GM23338 (cell line): ENCODE results near the gene MARCHF2. TPM values are rescaled to one million over a fixed set of nuclear protein-coding genes. Genes with fewer than 3 reads are reported as not detected.

ENCODE experiments used
- ATAC-seq: fragments of 200-7000 bp; cut with Tn5 transposase; 3 replicates; pipeline ENCODE4 v1.9.1; 2020
- DNase-seq: peaks from one replicate; pipeline ENCODE4 v3.0.0-alpha.2; 2015; ENCODE audit warnings: low spot score
- H2AFZ ChIP-seq: fragments of 200-600 bp; sonication (generic); 2 replicates; pipeline ENCODE4 v1.8.0; 2016; ENCODE audit warnings: antibody characterized with exemption, mild to moderate bottlenecking, moderate library complexity
- H3F3A ChIP-seq: fragments of 200-600 bp; sonication (generic); replicated peaks from 2 replicates; pipeline ENCODE4 v1.8.0; 2017; ENCODE audit warnings: antibody characterized with exemption, mixed run types, low read depth
- H3K27ac ChIP-seq: fragments of 200-600 bp; sonication (generic); 2 replicates; pipeline ENCODE4 v1.6.1; 2016; ENCODE audit warnings: low read depth
- H3K27me3 ChIP-seq: fragments of 200-600 bp; sonication (generic); 2 replicates; pipeline ENCODE4 v1.8.0; 2016; ENCODE audit warnings: mild to moderate bottlenecking, mixed run types, moderate library complexity; ENCODE audit not compliant: insufficient read depth
- H3K36me3 ChIP-seq: fragments of 200-600 bp; sonication (generic); 2 replicates; pipeline ENCODE4 v1.8.0; 2016; ENCODE audit warnings: mild to moderate bottlenecking; ENCODE audit not compliant: insufficient read depth
- H3K4me1 ChIP-seq: fragments of 200-600 bp; sonication (generic); 2 replicates; pipeline ENCODE4 v1.8.0; 2016; ENCODE audit warnings: mild to moderate bottlenecking, moderate library complexity; ENCODE audit not compliant: insufficient read depth
- H3K4me2 ChIP-seq: fragments of 200-600 bp; sonication (generic); 2 replicates; pipeline ENCODE4 v1.7.1; 2017; ENCODE audit warnings: mixed run types
- H3K4me3 ChIP-seq: fragments of 200-600 bp; sonication (generic); 2 replicates; pipeline ENCODE4 v1.6.1; 2016; ENCODE audit warnings: mixed run types
- H3K79me2 ChIP-seq: fragments of 200-600 bp; sonication (generic); replicated peaks from 2 replicates; pipeline ENCODE4 v1.8.0; 2017; ENCODE audit warnings: mild to moderate bottlenecking; ENCODE audit not compliant: insufficient read depth
- H3K9me2 ChIP-seq: fragments of 200-600 bp; sonication (generic); 2 replicates; pipeline ENCODE4 v1.8.0; 2017; ENCODE audit not compliant: insufficient read depth
- H4K20me1 ChIP-seq: fragments of 200-600 bp; sonication (generic); replicated peaks from 2 replicates; pipeline ENCODE4 v1.8.0; 2017; ENCODE audit warnings: mild to moderate bottlenecking; ENCODE audit not compliant: insufficient read depth
- H3K27ac Mint-ChIP-seq: 2 replicates; pipeline ENCODE4 v1.8.0; 2020; ENCODE audit warnings: inconsistent platforms, mild to moderate bottlenecking, moderate library complexity, mixed read lengths
- H3K27me3 Mint-ChIP-seq: 3 replicates; pipeline ENCODE4 v1.8.0; 2022; ENCODE audit warnings: low read depth, mild to moderate bottlenecking, moderate library complexity, mixed read lengths, inconsistent platforms; ENCODE audit not compliant: insufficient read depth, poor library complexity
- H3K36me3 Mint-ChIP-seq: 3 replicates; pipeline ENCODE4 v1.8.0; 2021; ENCODE audit warnings: low read depth, mild to moderate bottlenecking, inconsistent platforms, moderate library complexity, mixed read lengths
- H3K4me1 Mint-ChIP-seq: 3 replicates; pipeline ENCODE4 v1.8.0; 2020; ENCODE audit warnings: mild to moderate bottlenecking, inconsistent platforms, mixed read lengths
- H3K4me3 Mint-ChIP-seq: 3 replicates; pipeline ENCODE4 v1.8.0; 2021; ENCODE audit warnings: moderate library complexity, mild to moderate bottlenecking, inconsistent platforms, mixed read lengths
- H3K9me3 Mint-ChIP-seq: 3 replicates; pipeline ENCODE4 v1.8.0; 2020; ENCODE audit warnings: moderate library complexity, mild to moderate bottlenecking, inconsistent platforms, mixed read lengths
- CREB1 ChIP-seq: fragments of 250-450 bp; sonication (Bioruptor Pico); IDR thresholded peaks from 2 replicates; pipeline ENCODE4 v1.5.0; 2020; ENCODE audit warnings: low read depth, mild to moderate bottlenecking, moderate library complexity
- EZH2phosphoT487 ChIP-seq: fragments of 200-600 bp; sonication (generic); IDR thresholded peaks from one replicate; pipeline ENCODE4 v1.8.1; 2018; ENCODE audit warnings: antibody characterized with exemption; ENCODE audit not compliant: unreplicated experiment
- JUNB ChIP-seq: IDR thresholded peaks from one replicate; pipeline ENCODE4 v1.6.1; 2016; ENCODE audit warnings: antibody characterized with exemption; ENCODE audit not compliant: unreplicated experiment
- NANOG ChIP-seq: IDR thresholded peaks from 2 replicates; pipeline ENCODE4 v1.6.1; 2016; ENCODE audit warnings: antibody characterized with exemption, borderline replicate concordance
- POLR2AphosphoS5 ChIP-seq: IDR thresholded peaks from 2 replicates; pipeline ENCODE4 v1.6.1; 2016; ENCODE audit warnings: antibody characterized with exemption, low read depth
- STAT1 ChIP-seq: IDR thresholded peaks from one replicate; pipeline ENCODE4 v1.6.1; 2016; ENCODE audit warnings: antibody characterized with exemption; ENCODE audit not compliant: unreplicated experiment
- ZNF114 ChIP-seq: fragments of 250-450 bp; sonication (Bioruptor Pico); IDR thresholded peaks from 2 replicates; pipeline ENCODE4 v1.5.0; 2020; ENCODE audit warnings: mild to moderate bottlenecking, moderate library complexity
- ZNF331 ChIP-seq: fragments of 250-450 bp; sonication (Bioruptor Pico); IDR thresholded peaks from 2 replicates; pipeline ENCODE4 v1.5.0; 2020; ENCODE audit warnings: low read depth, mild to moderate bottlenecking, moderate library complexity
- polyA plus RNA-seq: library from polyadenylated mRNA; unstranded; fragments of >200 nt; fragmentation: Nextera tagmentation; extraction: Ambion mirVana; gene quantifications from 2 replicates; pipeline ENCODE4 v1.2.1, GENCODE V29; 2016
- total RNA-seq: library from RNA; depleted of rRNA; stranded (reverse); fragments of >200 nt; shearing (Covaris generic); gene quantifications from 2 replicates; pipeline ENCODE4 v1.2.3, GENCODE V29; 2014
- TF ChIP-seq, protein P1 (sequence below): fragments of 250-450 bp; sonication (Bioruptor Pico); IDR thresholded peaks from 2 replicates; pipeline ENCODE4 v1.5.0; 2020; ENCODE audit warnings: mild to moderate bottlenecking, moderate library complexity
- TF ChIP-seq, protein P2 (sequence below): IDR thresholded peaks from one replicate; pipeline ENCODE4 v1.6.1; 2018; ENCODE audit warnings: antibody characterized with exemption; ENCODE audit not compliant: unreplicated experiment
- TF ChIP-seq, protein P3 (sequence below), 2 experiments: fragments of 200-600 bp in 1 of 2; sonication (generic) in 1 of 2; conservative IDR thresholded peaks; 2 replicates each; pipeline versions ENCODE4 v1.5.1 to v1.6.1; 2016 to 2017; ENCODE audit warnings: antibody characterized with exemption in 2 of 2, low read depth in 2 of 2, mild to moderate bottlenecking in 2 of 2, moderate library complexity in 1 of 2

MARCHF2 gene
- total and polyA plus RNA-seq, 2 experiments from 2014 or later: 18.9 to 50.1 TPM

DNA sequence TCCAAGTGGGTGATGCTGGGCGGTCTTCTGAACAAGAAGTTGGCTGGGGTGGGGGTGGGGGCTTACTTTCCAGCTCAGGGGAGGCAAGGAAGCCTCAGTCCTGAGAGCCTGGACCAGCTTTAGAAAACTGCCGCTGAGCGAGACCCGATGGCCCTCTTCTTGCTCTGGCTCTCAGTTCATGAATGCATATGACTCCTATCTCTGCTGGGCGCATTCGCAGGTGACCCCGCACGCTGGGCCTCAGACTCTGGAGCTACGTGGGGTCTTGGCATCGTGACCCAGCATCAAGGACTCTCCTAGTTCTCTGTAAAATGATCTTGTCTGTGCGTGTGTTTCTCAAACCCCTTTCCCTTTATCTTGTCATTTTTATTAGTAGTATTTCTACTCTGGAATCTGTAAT, 69.6 kb downstream of the MARCHF2 start:
- Histone ChIP-seq H4K20me1 (peaks cover 64% of the 10 kb centered on the region), H3K9me2 (no peaks in the 10 kb centered on the region), H3K4me2 (no peak overlapping the region), H2AFZ (no peak overlapping the region), H3K79me2 (peaks cover 75% of the 10 kb centered on the region), H3K4me3 (no peak overlapping the region), H3K4me1 (no peaks in the 10 kb centered on the region), H3K27ac (peak overlapping the region; percentile 26; the same call in 1 of the 2 replicates), H3F3A (peaks cover 65% of the 10 kb centered on the region), H3K36me3 (peaks cover 60% of the 10 kb centered on the region), H3K27me3 (no peaks in the 10 kb centered on the region)
- no peaks in the 10 kb centered on the region; the same call in 2 of the 3 replicates for H3K9me3 Mint-ChIP-seq
- ATAC-seq: no peak
- no peak for DNase-seq
- peaks cover 90% of the 10 kb centered on the region for H3K36me3 Mint-ChIP-seq
- no peak overlapping the region; the same call in 1 of the 2 replicates for H3K27ac Mint-ChIP-seq
- no peak overlapping the region; the same call in 2 of the 3 replicates for H3K4me3 Mint-ChIP-seq
- peaks cover 20% of the 10 kb centered on the region for H3K27me3 Mint-ChIP-seq
- H3K4me1 Mint-ChIP-seq: peaks cover 20% of the 10 kb centered on the region
- no peak for TF ChIP-seq NANOG
- TF ChIP-seq EZH2phosphoT487: no peak
- TF ChIP-seq JUNB: no peak
- no peak for TF ChIP-seq ZNF114 (CRISPR knock-in tag)
- TF ChIP-seq STAT1: no peak

DNA sequence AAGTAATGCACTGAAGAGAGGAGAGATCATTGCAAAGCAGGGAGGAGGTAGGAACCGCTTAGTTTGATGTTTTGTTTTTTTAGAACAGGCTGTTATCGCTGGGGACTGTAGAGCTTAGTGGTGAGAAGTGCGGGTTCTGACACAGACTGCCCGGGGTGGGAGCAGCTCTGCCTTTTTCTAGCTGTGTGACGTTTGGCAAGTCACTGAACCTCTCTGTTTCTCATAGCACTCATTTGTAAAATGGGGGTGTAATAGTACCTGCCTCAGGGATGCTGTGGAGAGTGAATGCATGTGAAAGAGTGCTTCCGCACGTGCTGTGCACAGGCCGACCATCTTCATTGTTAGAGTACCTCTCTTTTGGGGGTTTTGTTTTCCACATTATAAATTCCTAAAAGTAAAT, 70.1 kb downstream of the MARCHF2 start:
- no peaks in the 10 kb centered on the region for H3K9me2 ChIP-seq
- ATAC-seq: no peak
- no peak for DNase-seq
- H3F3A ChIP-seq: peaks cover 65% of the 10 kb centered on the region
- no peaks in the 10 kb centered on the region for H3K27me3 ChIP-seq
- no peak overlapping the region for H3K4me2 ChIP-seq
- no peak overlapping the region; the same call in 1 of the 2 replicates for H3K27ac ChIP-seq
- no peak overlapping the region; the same call in 2 of the 3 replicates for H3K4me3 Mint-ChIP-seq
- TF ChIP-seq, protein P1, sequence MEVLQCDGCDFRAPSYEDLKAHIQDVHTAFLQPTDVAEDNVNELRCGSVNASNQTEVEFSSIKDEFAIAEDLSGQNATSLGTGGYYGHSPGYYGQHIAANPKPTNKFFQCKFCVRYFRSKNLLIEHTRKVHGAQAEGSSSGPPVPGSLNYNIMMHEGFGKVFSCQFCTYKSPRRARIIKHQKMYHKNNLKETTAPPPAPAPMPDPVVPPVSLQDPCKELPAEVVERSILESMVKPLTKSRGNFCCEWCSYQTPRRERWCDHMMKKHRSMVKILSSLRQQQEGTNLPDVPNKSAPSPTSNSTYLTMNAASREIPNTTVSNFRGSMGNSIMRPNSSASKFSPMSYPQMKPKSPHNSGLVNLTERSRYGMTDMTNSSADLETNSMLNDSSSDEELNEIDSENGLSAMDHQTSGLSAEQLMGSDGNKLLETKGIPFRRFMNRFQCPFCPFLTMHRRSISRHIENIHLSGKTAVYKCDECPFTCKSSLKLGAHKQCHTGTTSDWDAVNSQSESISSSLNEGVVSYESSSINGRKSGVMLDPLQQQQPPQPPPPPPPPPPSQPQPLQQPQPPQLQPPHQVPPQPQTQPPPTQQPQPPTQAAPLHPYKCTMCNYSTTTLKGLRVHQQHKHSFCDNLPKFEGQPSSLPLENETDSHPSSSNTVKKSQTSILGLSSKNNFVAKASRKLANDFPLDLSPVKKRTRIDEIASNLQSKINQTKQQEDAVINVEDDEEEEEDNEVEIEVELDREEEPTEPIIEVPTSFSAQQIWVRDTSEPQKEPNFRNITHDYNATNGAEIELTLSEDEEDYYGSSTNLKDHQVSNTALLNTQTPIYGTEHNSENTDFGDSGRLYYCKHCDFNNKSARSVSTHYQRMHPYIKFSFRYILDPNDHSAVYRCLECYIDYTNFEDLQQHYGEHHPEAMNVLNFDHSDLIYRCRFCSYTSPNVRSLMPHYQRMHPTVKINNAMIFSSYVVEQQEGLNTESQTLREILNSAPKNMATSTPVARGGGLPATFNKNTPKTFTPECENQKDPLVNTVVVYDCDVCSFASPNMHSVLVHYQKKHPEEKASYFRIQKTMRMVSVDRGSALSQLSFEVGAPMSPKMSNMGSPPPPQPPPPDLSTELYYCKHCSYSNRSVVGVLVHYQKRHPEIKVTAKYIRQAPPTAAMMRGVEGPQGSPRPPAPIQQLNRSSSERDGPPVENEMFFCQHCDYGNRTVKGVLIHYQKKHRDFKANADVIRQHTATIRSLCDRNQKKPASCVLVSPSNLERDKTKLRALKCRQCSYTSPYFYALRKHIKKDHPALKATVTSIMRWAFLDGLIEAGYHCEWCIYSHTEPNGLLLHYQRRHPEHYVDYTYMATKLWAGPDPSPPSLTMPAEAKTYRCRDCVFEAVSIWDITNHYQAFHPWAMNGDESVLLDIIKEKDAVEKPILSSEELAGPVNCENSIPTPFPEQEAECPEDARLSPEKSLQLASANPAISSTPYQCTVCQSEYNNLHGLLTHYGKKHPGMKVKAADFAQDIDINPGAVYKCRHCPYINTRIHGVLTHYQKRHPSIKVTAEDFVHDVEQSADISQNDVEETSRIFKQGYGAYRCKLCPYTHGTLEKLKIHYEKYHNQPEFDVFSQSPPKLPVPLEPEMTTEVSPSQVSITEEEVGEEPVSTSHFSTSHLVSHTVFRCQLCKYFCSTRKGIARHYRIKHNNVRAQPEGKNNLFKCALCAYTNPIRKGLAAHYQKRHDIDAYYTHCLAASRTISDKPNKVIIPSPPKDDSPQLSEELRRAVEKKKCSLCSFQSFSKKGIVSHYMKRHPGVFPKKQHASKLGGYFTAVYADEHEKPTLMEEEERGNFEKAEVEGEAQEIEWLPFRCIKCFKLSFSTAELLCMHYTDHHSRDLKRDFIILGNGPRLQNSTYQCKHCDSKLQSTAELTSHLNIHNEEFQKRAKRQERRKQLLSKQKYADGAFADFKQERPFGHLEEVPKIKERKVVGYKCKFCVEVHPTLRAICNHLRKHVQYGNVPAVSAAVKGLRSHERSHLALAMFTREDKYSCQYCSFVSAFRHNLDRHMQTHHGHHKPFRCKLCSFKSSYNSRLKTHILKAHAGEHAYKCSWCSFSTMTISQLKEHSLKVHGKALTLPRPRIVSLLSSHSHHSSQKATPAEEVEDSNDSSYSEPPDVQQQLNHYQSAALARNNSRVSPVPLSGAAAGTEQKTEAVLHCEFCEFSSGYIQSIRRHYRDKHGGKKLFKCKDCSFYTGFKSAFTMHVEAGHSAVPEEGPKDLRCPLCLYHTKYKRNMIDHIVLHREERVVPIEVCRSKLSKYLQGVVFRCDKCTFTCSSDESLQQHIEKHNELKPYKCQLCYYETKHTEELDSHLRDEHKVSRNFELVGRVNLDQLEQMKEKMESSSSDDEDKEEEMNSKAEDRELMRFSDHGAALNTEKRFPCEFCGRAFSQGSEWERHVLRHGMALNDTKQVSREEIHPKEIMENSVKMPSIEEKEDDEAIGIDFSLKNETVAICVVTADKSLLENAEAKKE (CRISPR knock-in tag): no peak
- TF ChIP-seq STAT1 (no peak), ZNF331 (CRISPR knock-in tag) (no peak), CREB1 (CRISPR knock-in tag) (no peak), POLR2AphosphoS5 (no peak), NANOG (no peak), JUNB (no peak), EZH2phosphoT487 (no peak)
- TF ChIP-seq, protein P2, sequence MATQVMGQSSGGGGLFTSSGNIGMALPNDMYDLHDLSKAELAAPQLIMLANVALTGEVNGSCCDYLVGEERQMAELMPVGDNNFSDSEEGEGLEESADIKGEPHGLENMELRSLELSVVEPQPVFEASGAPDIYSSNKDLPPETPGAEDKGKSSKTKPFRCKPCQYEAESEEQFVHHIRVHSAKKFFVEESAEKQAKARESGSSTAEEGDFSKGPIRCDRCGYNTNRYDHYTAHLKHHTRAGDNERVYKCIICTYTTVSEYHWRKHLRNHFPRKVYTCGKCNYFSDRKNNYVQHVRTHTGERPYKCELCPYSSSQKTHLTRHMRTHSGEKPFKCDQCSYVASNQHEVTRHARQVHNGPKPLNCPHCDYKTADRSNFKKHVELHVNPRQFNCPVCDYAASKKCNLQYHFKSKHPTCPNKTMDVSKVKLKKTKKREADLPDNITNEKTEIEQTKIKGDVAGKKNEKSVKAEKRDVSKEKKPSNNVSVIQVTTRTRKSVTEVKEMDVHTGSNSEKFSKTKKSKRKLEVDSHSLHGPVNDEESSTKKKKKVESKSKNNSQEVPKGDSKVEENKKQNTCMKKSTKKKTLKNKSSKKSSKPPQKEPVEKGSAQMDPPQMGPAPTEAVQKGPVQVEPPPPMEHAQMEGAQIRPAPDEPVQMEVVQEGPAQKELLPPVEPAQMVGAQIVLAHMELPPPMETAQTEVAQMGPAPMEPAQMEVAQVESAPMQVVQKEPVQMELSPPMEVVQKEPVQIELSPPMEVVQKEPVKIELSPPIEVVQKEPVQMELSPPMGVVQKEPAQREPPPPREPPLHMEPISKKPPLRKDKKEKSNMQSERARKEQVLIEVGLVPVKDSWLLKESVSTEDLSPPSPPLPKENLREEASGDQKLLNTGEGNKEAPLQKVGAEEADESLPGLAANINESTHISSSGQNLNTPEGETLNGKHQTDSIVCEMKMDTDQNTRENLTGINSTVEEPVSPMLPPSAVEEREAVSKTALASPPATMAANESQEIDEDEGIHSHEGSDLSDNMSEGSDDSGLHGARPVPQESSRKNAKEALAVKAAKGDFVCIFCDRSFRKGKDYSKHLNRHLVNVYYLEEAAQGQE: no peak
- TF ChIP-seq, protein P3, sequence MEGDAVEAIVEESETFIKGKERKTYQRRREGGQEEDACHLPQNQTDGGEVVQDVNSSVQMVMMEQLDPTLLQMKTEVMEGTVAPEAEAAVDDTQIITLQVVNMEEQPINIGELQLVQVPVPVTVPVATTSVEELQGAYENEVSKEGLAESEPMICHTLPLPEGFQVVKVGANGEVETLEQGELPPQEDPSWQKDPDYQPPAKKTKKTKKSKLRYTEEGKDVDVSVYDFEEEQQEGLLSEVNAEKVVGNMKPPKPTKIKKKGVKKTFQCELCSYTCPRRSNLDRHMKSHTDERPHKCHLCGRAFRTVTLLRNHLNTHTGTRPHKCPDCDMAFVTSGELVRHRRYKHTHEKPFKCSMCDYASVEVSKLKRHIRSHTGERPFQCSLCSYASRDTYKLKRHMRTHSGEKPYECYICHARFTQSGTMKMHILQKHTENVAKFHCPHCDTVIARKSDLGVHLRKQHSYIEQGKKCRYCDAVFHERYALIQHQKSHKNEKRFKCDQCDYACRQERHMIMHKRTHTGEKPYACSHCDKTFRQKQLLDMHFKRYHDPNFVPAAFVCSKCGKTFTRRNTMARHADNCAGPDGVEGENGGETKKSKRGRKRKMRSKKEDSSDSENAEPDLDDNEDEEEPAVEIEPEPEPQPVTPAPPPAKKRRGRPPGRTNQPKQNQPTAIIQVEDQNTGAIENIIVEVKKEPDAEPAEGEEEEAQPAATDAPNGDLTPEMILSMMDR (conservative IDR thresholded peaks at IDR 0.05; ENCODE audit: low read depth in 2 of 2): no peak
- H3K4me1 Mint-ChIP-seq: peaks cover 18% of the 10 kb centered on the region
- H3K36me3 Mint-ChIP-seq: peaks cover 90% of the 10 kb centered on the region
- peaks cover 21% of the 10 kb centered on the region for H3K27me3 Mint-ChIP-seq
- H3K4me1 ChIP-seq: no peaks in the 10 kb centered on the region
- H3K36me3 ChIP-seq: peaks cover 58% of the 10 kb centered on the region
- no peak overlapping the region for H3K4me3 ChIP-seq
- peaks cover 62% of the 10 kb centered on the region for H4K20me1 ChIP-seq
- peaks cover 70% of the 10 kb centered on the region for H3K79me2 ChIP-seq
- no peak overlapping the region for H2AFZ ChIP-seq
- H3K9me3 Mint-ChIP-seq: no peaks in the 10 kb centered on the region; the same call in 2 of the 3 replicates
- H3K27ac Mint-ChIP-seq: no peak overlapping the region
